Measurements from ENCODE around the gene S100A8. TPM values are rescaled to one million over a fixed set of nuclear protein-coding genes. Genes with fewer than 3 reads are reported as not detected.

Gene S100A8
- total RNA-seq, 1 experiment from 2014 or later = not detected

GRCh38 chr1:153352523-153352922 is 38.4 kb downstream of the S100A8 start:
- 0 out of 2 replicates have a peak, but pooled peaks cover 3% of the 10 kb centered on the region for H3K4me1 ChIP-seq (ENCODE audit: control insufficient read depth, insufficient read depth, low read length)
- peaks cover 10% of the 10 kb centered on the region for H3K27me3 ChIP-seq (ENCODE audit: control insufficient read depth, insufficient read depth, low read length)
- no TSS peak for BruUV-seq (replicated peaks)
- TF ChIP-seq CTCF (IDR thresholded peaks at IDR 0.05) (peak; percentile 93), SIN3A (IDR thresholded peaks at IDR 0.05; ENCODE audit: borderline replicate concordance, insufficient read depth, low read depth, low read length) (no peak)
- DNase-seq (ENCODE audit: low read depth, low spot score) (no peak), ATAC-seq (peak; percentile 64; the same call in 1 of the 2 replicates)
- no peaks in the 10 kb centered on the region for H3K9me3 ChIP-seq (ENCODE audit: control insufficient read depth, insufficient read depth, low read depth, low read length)
- no peaks in the 10 kb centered on the region for H3K36me3 ChIP-seq (ENCODE audit: control insufficient read depth, insufficient read depth, low read length)
- CTCF ChIA-PET = interaction anchor here (0.7 to 2.4 kb wide), 7 partner anchors 61 to 216 kb away, joined by 3 to 6 read pairs (median 5); no protein-coding TSS in a partner anchor
- H3K4me3 ChIP-seq (ENCODE audit: low read depth in 2 of 2, low read length in 2 of 2) = no peak overlapping the region
- in situ Hi-C loops (cut with HindIII; ENCODE audit: low pct_unique_long_range_greater_than_20kb, low sequenced_read_pairs) = loop anchor here (10.0 to 25.0 kb wide), 2 partner anchors 142 to 260 kb away; partner anchors contain the start of genes S100A14 and S100A16
- POLR2A ChIA-PET = no interaction called here
- no peak overlapping the region for H3K27ac ChIP-seq (ENCODE audit: low read length)
- intact Hi-C loops (cut with micrococcal nuclease; ENCODE audit: unreplicated experiment) = loop anchor here (1.0 kb wide), 1 partner anchor 143 kb away; no protein-coding TSS in a partner anchor

DNA sequence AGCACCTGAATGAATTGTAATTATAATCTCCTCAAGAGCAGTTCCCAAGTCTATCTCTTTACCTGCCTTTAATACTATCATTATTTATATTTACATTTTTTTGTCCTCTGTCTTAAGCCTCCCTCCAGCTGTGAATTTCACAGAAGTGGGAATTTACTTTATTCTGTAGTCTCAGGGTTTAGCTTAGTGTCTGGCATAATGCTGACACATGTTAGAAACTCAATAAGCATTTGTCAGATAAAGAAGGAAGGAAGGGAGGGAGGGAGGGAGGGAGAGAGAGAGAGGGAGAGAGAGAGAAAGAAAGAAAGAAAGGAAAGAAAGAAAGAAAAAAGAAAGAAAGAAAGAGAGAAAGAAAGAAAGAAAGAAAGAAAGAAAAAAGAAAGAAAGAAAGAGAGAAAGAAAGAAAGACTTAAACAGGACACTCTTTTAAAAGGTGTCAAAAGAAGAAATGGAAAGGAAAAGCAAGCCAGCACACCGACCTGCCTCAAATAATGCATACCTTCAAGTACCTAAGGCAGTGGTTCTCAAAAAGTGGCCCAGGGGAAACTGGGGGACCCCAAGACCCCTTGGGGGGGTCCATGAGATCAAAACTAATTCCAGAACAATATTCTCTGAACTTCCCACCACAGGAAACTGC is 40.4 kb downstream of the S100A8 start:
- CTCF ChIA-PET = no interaction called here
- no TSS peak for BruUV-seq (replicated peaks)
- intact Hi-C loops (cut with micrococcal nuclease; ENCODE audit: unreplicated experiment) = no loop called here

More for the DNA sequence above, 40.4 kb downstream of the S100A8 start:
- in situ Hi-C loops (cut with HindIII; ENCODE audit: low pct_unique_long_range_greater_than_20kb, low sequenced_read_pairs) = loop anchor here (10.0 to 25.0 kb wide), 2 partner anchors 144 to 262 kb away; partner anchors contain the start of genes S100A14 and S100A16
- H3K9me3 ChIP-seq (ENCODE audit: control insufficient read depth, insufficient read depth, low read depth, low read length) = no peaks in the 10 kb centered on the region
- no peak for ATAC-seq
- peaks cover 14% of the 10 kb centered on the region for H3K27me3 ChIP-seq (ENCODE audit: control insufficient read depth, insufficient read depth, low read length)
- no peak overlapping the region for H3K27ac ChIP-seq (ENCODE audit: low read length)
- H3K36me3 ChIP-seq (ENCODE audit: control insufficient read depth, insufficient read depth, low read length) = no peaks in the 10 kb centered on the region
- peaks cover 7% of the 10 kb centered on the region; the same call in 1 of the 2 replicates for H3K4me1 ChIP-seq (ENCODE audit: control insufficient read depth, insufficient read depth, low read length)
- POLR2A ChIA-PET = interaction anchor here (0.6 kb wide), 1 partner anchor 64 kb away, joined by 6 read pairs; no protein-coding TSS in a partner anchor
- no peak for DNase-seq (ENCODE audit: low read depth, low spot score)
- no peak for TF ChIP-seq CTCF (IDR thresholded peaks at IDR 0.05)
- TF ChIP-seq TCF7L2 (IDR thresholded peaks at IDR 0.05; ENCODE audit: low read depth, low read length) = no peak
- TF ChIP-seq POLR2AphosphoS5 (IDR thresholded peaks at IDR 0.05; ENCODE audit: low read depth, low read length) = no peak
- no peak for TF ChIP-seq SIN3A (IDR thresholded peaks at IDR 0.05; ENCODE audit: borderline replicate concordance, insufficient read depth, low read depth, low read length)
- TF ChIP-seq, protein P1, sequence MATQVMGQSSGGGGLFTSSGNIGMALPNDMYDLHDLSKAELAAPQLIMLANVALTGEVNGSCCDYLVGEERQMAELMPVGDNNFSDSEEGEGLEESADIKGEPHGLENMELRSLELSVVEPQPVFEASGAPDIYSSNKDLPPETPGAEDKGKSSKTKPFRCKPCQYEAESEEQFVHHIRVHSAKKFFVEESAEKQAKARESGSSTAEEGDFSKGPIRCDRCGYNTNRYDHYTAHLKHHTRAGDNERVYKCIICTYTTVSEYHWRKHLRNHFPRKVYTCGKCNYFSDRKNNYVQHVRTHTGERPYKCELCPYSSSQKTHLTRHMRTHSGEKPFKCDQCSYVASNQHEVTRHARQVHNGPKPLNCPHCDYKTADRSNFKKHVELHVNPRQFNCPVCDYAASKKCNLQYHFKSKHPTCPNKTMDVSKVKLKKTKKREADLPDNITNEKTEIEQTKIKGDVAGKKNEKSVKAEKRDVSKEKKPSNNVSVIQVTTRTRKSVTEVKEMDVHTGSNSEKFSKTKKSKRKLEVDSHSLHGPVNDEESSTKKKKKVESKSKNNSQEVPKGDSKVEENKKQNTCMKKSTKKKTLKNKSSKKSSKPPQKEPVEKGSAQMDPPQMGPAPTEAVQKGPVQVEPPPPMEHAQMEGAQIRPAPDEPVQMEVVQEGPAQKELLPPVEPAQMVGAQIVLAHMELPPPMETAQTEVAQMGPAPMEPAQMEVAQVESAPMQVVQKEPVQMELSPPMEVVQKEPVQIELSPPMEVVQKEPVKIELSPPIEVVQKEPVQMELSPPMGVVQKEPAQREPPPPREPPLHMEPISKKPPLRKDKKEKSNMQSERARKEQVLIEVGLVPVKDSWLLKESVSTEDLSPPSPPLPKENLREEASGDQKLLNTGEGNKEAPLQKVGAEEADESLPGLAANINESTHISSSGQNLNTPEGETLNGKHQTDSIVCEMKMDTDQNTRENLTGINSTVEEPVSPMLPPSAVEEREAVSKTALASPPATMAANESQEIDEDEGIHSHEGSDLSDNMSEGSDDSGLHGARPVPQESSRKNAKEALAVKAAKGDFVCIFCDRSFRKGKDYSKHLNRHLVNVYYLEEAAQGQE (IDR thresholded peaks at IDR 0.05; ENCODE audit: insufficient read depth in 1 of 2, low read depth in 2 of 2, low read length in 1 of 2) = no peak
- H3K4me3 ChIP-seq (ENCODE audit: low read depth in 2 of 2, low read length in 2 of 2) = no peak overlapping the region
